ENCODE results near the gene PIM1.
"Not testable (repeated sequence)": the region's sequence is repeated elsewhere in the genome, so short reads cannot be mapped to it uniquely, and the experiment has no call there.

Gene PIM1

DNA sequence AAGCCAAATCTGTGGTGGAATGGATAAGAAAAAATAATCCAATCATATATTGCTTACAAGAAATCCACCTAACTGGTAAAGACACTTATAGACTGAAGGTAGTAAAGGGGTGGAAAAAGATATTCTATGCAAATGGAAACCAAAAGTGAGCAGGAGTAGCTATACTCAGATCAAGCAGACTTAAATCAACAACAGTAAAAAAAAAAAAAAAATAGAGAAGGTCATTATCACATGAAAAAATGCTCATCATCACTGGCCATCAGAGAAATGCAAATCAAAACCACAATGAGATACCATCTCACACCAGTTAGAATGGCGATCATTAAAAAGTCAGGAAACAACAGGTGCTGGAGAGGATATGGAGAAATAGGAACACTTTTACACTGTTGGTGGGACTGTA lies 24.9 kb downstream of the PIM1 start:
- DNase-seq = not testable (repeated sequence)

- not testable (repeated sequence) for DNase-seq
Measured at GRCh38 chr6:37196451-37196850, 26.5 kb downstream of the PIM1 start.

DNA sequence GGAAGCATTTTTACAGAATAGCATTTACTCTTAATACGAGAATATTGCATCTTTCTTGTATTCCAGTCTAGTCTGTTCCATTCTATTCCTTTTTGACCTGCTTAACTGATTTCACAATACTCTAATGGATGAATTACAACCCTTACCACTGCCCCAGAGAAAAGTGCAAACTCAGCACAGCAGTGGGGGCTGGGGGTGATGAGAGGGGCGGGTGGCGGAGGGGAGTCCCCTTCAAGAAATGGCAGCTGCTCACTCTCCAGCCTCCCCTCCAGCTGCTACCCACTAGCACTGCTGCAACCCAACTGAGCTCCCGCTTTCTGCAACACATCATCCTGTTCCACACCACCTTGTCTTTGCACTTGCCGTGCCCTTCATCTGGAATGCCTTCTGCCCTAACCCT lies 30.1 kb downstream of the PIM1 start:
- no peak for DNase-seq

- no peak for DNase-seq
Measured at GRCh38 chr6:37201726-37202125, 31.8 kb downstream of the PIM1 start.

- DNase-seq = peak; percentile 52
Measured at GRCh38 chr6:37202788-37203491, 33.0 kb downstream of the PIM1 start.

GRCh38 chr6:37204014-37204751 lies 34.2 kb downstream of the PIM1 start:
- no peak for DNase-seq

DNA sequence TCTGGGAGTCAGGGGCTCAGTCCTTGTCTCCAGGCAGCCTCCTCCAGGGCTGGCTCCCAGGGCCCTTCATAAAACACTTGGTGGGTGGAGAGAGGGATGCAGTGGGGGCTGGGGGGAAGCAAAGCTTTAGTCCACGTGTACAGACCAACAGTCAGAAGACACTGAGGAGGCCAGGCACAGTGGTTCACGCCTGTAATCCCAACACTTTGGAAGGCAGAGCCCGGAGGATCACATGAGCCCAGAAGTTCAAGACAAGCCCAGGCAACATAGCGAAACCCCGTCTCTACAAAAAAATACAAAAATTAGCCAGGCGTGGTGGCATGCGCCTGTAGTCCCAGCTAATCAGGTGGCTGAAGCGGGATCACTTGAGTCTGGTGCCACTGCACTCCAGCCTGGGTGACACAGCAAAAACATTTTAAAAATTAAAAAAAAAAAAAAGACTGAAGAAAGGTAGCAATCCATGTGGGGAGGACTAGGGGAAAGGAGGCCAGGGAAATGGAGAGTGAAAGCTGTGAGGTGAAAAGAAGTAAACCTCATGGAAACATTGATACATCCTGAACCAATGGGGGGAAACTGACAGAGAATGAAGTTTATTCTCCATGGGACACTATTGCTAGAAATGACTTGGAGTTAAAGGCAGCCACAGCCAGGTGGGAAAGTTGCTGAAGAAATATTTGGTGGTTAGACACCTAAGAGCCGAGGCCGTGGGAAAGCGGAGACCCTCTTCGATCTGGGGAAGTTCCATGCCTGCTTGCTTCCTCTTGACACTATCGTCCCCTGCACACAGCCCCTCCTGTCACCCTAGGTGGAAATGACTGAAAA lies 35.4 kb downstream of the PIM1 start:
- DNase-seq = peak; percentile 52

DNA sequence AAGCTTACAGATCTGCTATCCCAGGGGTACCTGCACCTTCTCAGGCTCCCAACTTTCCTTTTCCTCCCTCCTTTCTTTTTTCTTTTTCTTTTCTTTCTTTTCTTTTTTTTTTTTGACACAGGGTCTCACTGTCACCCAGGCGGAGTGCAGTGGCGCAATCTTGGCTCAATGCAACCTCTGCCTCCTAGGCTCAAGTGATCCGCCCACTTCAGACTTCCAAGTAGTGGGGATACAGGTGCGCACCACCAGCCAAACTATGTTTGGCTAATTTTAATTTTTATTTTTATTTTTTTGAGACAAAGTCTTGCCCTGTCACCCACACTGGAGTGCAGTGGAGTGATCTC lies 36.0 kb downstream of the PIM1 start:
- no peak for DNase-seq

DNA sequence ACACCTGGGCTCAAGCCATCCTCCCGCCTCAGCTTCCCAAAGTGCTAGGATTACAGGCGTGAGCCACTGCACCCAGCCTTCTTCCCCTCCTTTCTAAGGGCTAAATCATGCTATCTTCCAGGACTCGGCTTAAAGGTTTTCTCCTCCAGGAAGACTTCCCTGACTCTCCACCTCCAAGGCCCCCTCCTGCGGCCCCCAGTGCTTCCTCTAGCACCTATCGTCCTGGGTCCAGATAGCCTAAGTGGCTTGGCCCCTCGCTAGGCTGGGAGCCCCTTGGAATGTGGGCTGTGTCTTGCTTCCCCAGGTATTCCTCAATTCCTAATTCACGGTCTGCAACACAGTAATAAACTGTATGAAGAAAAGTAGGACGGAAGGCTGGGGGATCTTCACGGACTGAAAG lies 36.7 kb downstream of the PIM1 start:
- DNase-seq = no peak

GRCh38 chr6:37207903-37208456 lies 38.0 kb downstream of the PIM1 start:
- DNase-seq = peak; percentile 40

- no peak for DNase-seq
Measured at GRCh38 chr6:37208793-37209192, 38.8 kb downstream of the PIM1 start.

GRCh38 chr6:37209461-37210205 lies 39.7 kb downstream of the PIM1 start:
- DNase-seq = no peak

GRCh38 chr6:37210313-37210968 lies 40.5 kb downstream of the PIM1 start:
- DNase-seq = peak; percentile 58

GRCh38 chr6:37212268-37212667 lies 42.3 kb downstream of the PIM1 start:
- DNase-seq = no peak

DNA sequence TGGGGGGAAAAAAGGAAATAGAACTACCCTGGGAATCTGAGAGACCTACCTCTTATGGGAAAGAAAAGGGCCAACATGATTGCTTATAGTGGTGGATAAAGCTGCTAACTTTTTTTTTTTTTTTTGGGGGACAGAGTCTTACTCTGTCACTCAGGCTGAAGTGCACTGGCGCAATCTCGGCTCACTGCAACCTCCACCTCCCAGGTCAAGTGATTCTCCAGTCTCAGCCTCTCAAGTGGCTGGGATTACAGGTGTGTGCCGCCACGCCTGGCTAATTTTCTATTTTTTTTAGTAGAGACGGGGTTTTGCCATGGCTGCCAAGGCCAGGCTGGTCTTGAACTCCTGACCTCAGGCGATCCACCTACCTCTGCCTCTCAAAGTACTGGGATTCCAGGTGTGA lies 48.1 kb downstream of the PIM1 start:
- no peak for DNase-seq

GRCh38 chr6:37218511-37218910 lies 48.6 kb downstream of the PIM1 start:
- DNase-seq = no peak

DNA sequence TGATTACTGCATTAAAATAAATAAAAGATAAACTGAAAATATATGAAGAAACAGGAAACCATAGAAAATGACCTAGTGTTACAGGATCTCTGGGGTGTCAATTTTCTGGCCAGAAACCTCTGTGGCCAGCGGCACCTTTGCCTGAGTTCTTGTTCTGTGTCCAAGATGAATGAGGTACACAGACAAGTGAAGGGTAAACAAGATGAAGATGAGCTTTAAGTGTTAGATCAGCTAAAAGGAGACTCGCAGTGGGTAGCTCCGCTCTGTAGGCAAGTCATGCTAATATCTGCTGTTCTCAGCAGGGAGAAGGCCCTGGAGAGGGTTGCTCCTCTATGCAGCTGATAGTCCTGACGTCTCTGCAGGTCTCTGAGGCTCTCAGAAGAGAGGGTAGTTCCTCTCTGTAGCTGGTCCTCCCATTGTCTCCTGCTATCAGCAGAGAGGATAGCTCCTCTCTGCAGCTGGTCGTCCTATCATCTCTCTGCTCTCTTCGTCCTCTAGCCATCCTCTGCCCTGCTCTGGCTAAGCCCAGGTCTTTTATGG lies 51.7 kb downstream of the PIM1 start:
- DNase-seq = no peak

- DNase-seq = peak; percentile 96
Measured at GRCh38 chr6:37222125-37222967, 52.4 kb downstream of the PIM1 start.

DNA sequence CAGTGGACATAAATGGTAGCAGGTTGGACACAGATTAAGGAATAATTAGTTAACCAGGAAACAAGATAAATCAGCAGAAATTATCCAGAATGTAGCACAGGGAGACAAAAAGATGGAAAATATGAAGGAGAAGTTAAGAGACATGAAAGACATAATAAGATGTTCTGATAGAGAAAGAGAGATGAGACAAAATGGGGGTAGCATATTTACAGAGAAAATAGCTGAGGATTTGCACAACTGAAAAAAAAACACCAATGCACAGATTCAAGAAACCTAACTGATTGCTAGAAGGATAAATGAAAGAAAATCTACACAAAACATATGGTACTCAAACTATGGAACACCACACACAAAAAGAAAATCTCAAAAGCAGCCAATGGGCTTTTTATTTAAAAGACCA lies 53.0 kb downstream of the PIM1 start:
- no peak for DNase-seq
